ENCODE results near the gene TBC1D21.

Gene TBC1D21

DNA sequence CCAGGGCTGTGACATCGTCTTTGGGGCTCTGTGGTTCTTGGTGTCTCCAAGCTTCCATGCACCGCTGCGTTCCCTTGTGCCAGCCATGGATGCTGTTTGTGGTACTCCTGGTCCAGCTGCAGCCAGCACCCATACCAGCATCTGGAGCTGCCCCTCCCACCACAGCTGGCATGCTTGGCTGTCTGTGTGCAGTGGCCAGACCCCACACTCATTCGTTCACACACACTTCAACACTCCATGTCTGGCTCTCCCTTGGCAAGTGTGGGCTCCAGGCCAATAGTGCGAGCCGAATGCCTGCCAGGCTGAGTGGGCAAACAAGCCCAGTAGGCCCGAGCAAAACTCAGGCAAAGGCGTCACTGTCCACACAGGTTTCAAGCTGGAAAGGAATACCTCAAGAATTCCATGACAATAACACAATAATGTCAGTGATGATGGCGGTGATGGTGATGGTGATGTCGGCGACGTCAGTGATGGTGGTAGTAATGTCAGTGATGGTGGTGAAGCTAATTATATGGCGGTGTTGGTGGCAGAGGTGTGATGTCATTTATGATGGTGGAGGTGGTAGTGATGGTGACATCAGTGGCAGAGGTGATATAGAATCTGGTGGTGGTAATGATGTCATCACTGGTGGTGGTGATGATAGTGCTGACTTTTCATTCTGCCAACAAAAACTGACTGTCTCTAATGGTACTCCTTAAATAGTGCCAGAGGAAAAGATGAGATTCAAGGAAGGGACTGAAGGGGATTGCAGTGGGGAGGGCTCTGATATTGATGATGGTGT is 19.3 kb downstream of the TBC1D21 start (continued):
- TF ChIP-seq, protein P1, sequence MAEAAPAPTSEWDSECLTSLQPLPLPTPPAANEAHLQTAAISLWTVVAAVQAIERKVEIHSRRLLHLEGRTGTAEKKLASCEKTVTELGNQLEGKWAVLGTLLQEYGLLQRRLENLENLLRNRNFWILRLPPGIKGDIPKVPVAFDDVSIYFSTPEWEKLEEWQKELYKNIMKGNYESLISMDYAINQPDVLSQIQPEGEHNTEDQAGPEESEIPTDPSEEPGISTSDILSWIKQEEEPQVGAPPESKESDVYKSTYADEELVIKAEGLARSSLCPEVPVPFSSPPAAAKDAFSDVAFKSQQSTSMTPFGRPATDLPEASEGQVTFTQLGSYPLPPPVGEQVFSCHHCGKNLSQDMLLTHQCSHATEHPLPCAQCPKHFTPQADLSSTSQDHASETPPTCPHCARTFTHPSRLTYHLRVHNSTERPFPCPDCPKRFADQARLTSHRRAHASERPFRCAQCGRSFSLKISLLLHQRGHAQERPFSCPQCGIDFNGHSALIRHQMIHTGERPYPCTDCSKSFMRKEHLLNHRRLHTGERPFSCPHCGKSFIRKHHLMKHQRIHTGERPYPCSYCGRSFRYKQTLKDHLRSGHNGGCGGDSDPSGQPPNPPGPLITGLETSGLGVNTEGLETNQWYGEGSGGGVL (tag by site-specific recombination; IDR thresholded peaks at IDR 0.05) = peak; percentile 76
- TF ChIP-seq ZNF660 (tag by site-specific recombination; IDR thresholded peaks at IDR 0.05) (no peak), ZNF621 (tag by site-specific recombination; IDR thresholded peaks at IDR 0.05) (0 out of 2 replicates have a peak, but pooled peaks have one; percentile 29), EGR2 (tag by site-specific recombination; IDR thresholded peaks at IDR 0.05; ENCODE audit: low read depth) (peak; percentile 81; the same call in 1 of the 2 replicates), ZNF785 (tag by site-specific recombination; IDR thresholded peaks at IDR 0.05) (0 out of 2 replicates have a peak, but pooled peaks have one; percentile 47), ZNF629 (tag by site-specific recombination; IDR thresholded peaks at IDR 0.05) (peak; percentile 89), ZNF843 (tag by site-specific recombination; IDR thresholded peaks at IDR 0.05) (0 out of 2 replicates have a peak, but pooled peaks have one; percentile 15), SP3 (tag by site-specific recombination; IDR thresholded peaks at IDR 0.05) (peak; percentile 25; the same call in 1 of the 2 replicates), GFI1B (tag by site-specific recombination; IDR thresholded peaks at IDR 0.05) (no peak), ZNF335 (tag by site-specific recombination; conservative IDR thresholded peaks at IDR 0.05) (peak; percentile 65), ZNF558 (tag by site-specific recombination; IDR thresholded peaks at IDR 0.05) (no peak), MYNN (tag by site-specific recombination; IDR thresholded peaks at IDR 0.05; ENCODE audit: borderline replicate concordance) (no peak), RBAK (tag by site-specific recombination; IDR thresholded peaks at IDR 0.05) (peak; percentile 82; the same call in 1 of the 2 replicates), ZNF548 (tag by site-specific recombination; IDR thresholded peaks at IDR 0.05) (peak; percentile 53; the same call in 1 of the 2 replicates), SP7 (tag by site-specific recombination; IDR thresholded peaks at IDR 0.05) (peak; percentile 54; the same call in 1 of the 2 replicates), YY2 (tag by site-specific recombination; IDR thresholded peaks at IDR 0.05) (peak; percentile 95), ZNF747 (tag by site-specific recombination; IDR thresholded peaks at IDR 0.05) (peak; percentile 58; the same call in 1 of the 2 replicates)
- TF ChIP-seq, protein P2, sequence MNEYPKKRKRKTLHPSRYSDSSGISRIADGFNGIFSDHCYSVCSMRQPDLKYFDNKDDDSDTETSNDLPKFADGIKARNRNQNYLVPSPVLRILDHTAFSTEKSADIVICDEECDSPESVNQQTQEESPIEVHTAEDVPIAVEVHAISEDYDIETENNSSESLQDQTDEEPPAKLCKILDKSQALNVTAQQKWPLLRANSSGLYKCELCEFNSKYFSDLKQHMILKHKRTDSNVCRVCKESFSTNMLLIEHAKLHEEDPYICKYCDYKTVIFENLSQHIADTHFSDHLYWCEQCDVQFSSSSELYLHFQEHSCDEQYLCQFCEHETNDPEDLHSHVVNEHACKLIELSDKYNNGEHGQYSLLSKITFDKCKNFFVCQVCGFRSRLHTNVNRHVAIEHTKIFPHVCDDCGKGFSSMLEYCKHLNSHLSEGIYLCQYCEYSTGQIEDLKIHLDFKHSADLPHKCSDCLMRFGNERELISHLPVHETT (tag by site-specific recombination; IDR thresholded peaks at IDR 0.05) = peak; percentile 41; the same call in 1 of the 2 replicates
- TF ChIP-seq, protein P3, sequence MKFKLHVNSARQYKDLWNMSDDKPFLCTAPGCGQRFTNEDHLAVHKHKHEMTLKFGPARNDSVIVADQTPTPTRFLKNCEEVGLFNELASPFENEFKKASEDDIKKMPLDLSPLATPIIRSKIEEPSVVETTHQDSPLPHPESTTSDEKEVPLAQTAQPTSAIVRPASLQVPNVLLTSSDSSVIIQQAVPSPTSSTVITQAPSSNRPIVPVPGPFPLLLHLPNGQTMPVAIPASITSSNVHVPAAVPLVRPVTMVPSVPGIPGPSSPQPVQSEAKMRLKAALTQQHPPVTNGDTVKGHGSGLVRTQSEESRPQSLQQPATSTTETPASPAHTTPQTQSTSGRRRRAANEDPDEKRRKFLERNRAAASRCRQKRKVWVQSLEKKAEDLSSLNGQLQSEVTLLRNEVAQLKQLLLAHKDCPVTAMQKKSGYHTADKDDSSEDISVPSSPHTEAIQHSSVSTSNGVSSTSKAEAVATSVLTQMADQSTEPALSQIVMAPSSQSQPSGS (tag by site-specific recombination; IDR thresholded peaks at IDR 0.05; ENCODE audit: low read depth) = peak; percentile 98
- TF ChIP-seq, protein P4, sequence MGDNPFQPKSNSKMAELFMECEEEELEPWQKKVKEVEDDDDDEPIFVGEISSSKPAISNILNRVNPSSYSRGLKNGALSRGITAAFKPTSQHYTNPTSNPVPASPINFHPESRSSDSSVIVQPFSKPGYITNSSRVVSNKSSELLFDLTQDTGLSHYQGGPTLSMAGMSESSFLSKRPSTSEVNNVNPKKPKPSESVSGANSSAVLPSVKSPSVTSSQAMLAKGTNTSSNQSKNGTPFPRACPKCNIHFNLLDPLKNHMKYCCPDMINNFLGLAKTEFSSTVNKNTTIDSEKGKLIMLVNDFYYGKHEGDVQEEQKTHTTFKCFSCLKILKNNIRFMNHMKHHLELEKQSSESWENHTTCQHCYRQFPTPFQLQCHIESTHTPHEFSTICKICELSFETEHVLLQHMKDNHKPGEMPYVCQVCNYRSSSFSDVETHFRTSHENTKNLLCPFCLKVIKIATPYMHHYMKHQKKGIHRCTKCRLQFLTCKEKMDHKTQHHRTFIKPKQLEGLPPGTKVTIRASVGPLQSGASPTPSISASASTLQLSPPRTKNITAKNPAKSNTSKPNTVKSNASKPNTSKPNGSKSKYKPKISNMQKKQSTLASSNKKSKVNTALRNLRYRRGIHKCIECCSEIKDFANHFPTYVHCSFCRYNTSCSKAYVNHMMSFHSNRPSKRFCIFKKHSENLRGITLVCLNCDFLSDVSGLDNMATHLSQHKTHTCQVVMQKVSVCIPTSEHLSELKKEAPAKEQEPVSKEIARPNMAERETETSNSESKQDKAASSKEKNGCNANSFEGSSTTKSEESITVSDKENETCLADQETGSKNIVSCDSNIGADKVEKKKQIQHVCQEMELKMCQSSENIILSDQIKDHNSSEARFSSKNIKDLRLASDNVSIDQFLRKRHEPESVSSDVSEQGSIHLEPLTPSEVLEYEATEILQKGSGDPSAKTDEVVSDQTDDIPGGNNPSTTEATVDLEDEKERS (tag by site-specific recombination; IDR thresholded peaks at IDR 0.05) = peak; percentile 59; the same call in 1 of the 2 replicates

Measured in HEK293 (cell line).